H9 (cell line): Measurements from ENCODE around the gene ANKDD1B. TPM values are rescaled to one million over a fixed set of nuclear protein-coding genes. Genes with fewer than 3 reads are reported as not detected.

ENCODE experiments used
- DNase-seq: peaks from one replicate; pipeline ENCODE4 v3.0.0-alpha.2; 2017
- H2AFZ ChIP-seq: one replicate; pipeline ENCODE4 v1.6.1; 2013; ENCODE audit warnings: mild to moderate bottlenecking, low read length, control low read depth, moderate library complexity
- H2AK5ac ChIP-seq: 2 replicates; pipeline ENCODE4 v1.6.1; 2013; ENCODE audit warnings: low read length, control low read depth, mixed read lengths; ENCODE audit not compliant: insufficient read length
- H2BK120ac ChIP-seq: one replicate; pipeline ENCODE4 v1.6.1; 2013; ENCODE audit warnings: low read depth, mild to moderate bottlenecking, low read length, control low read depth, inconsistent platforms; ENCODE audit not compliant: poor library complexity, severe bottlenecking
- H2BK12ac ChIP-seq: 2 replicates; pipeline ENCODE4 v1.6.1; 2013; ENCODE audit warnings: low read length, control low read depth, mixed read lengths, low read depth; ENCODE audit not compliant: insufficient read length
- H2BK15ac ChIP-seq: 2 replicates; pipeline ENCODE4 v1.6.1; 2013; ENCODE audit warnings: low read depth, low read length, control low read depth
- H2BK20ac ChIP-seq: one replicate; pipeline ENCODE4 v1.6.1; 2013; ENCODE audit warnings: low read depth, mild to moderate bottlenecking, low read length, control low read depth, inconsistent platforms; ENCODE audit not compliant: poor library complexity, severe bottlenecking
- H2BK5ac ChIP-seq: 2 replicates; pipeline ENCODE4 v1.6.1; 2013; ENCODE audit warnings: low read length, control low read depth, mixed read lengths; ENCODE audit not compliant: insufficient read length
- H3K14ac ChIP-seq: 2 replicates; pipeline ENCODE4 v1.6.1; 2013; ENCODE audit warnings: low read length, control low read depth; ENCODE audit not compliant: insufficient read depth
- H3K18ac ChIP-seq: 2 replicates; pipeline ENCODE4 v1.6.1; 2013; ENCODE audit warnings: low read depth, mild to moderate bottlenecking, mixed read lengths, low read length, control low read depth; ENCODE audit not compliant: insufficient read length
- H3K23ac ChIP-seq: 2 replicates; pipeline ENCODE4 v1.6.1; 2013; ENCODE audit warnings: low read length, control low read depth, mixed read lengths, low read depth; ENCODE audit not compliant: insufficient read length
- H3K23me2 ChIP-seq: 2 replicates; pipeline ENCODE4 v1.6.1; 2013; ENCODE audit warnings: low read depth, mild to moderate bottlenecking, mixed read lengths, low read length, control low read depth; ENCODE audit not compliant: insufficient read length, poor library complexity, severe bottlenecking
- H3K27ac ChIP-seq: 2 replicates; pipeline ENCODE4 v1.5.1; 2013; ENCODE audit warnings: low read length, control low read depth, mixed read lengths, low read depth; ENCODE audit not compliant: insufficient read length
- H3K27me3 ChIP-seq: 2 replicates; pipeline ENCODE4 v1.6.1; 2013; ENCODE audit warnings: low read length, control low read depth, inconsistent platforms; ENCODE audit not compliant: insufficient read depth
- H3K4ac ChIP-seq: 2 replicates; pipeline ENCODE4 v1.6.1; 2013; ENCODE audit warnings: low read depth, mild to moderate bottlenecking, control low read depth, inconsistent platforms, low read length, moderate library complexity
- H3K4me1 ChIP-seq: 2 replicates; pipeline ENCODE4 v1.6.1; 2013; ENCODE audit warnings: low read length, control low read depth, inconsistent platforms; ENCODE audit not compliant: insufficient read depth
- H3K4me2 ChIP-seq: 2 replicates; pipeline ENCODE4 v1.6.1; 2013; ENCODE audit warnings: low read length, control low read depth, mixed read lengths; ENCODE audit not compliant: insufficient read length, insufficient read depth
- H3K56ac ChIP-seq: 2 replicates; pipeline ENCODE4 v1.6.1; 2013; ENCODE audit warnings: low read depth, mild to moderate bottlenecking, mixed read lengths, low read length, control low read depth; ENCODE audit not compliant: insufficient read length
- H3K79me1 ChIP-seq: 2 replicates; pipeline ENCODE4 v1.6.1; 2013; ENCODE audit warnings: low read depth, mild to moderate bottlenecking, moderate library complexity, low read length, control low read depth, inconsistent platforms; ENCODE audit not compliant: insufficient read depth, poor library complexity, severe bottlenecking
- H3K79me2 ChIP-seq: 2 replicates; pipeline ENCODE4 v1.6.1; 2013; ENCODE audit warnings: low read length, control low read depth, inconsistent platforms; ENCODE audit not compliant: insufficient read depth
- H3K9ac ChIP-seq: 2 replicates; pipeline ENCODE4 v1.6.1; 2013; ENCODE audit warnings: low read length, control low read depth, mixed read lengths; ENCODE audit not compliant: insufficient read length; ENCODE audit errors: extremely low read depth
- H3K9me3 ChIP-seq: one replicate; pipeline ENCODE4 v1.6.1; 2013; ENCODE audit warnings: low read depth, low read length, inconsistent platforms; ENCODE audit not compliant: control insufficient read depth
- H3T11ph ChIP-seq: one replicate; pipeline ENCODE4 v1.6.1; 2013; ENCODE audit warnings: mild to moderate bottlenecking, low read length, control low read depth, inconsistent platforms
- H4K20me1 ChIP-seq: one replicate; pipeline ENCODE4 v1.6.1; 2013; ENCODE audit not compliant: control insufficient read depth, insufficient read length, insufficient read depth
- H4K5ac ChIP-seq: 2 replicates; pipeline ENCODE4 v1.6.1; 2013; ENCODE audit warnings: low read depth, mild to moderate bottlenecking, mixed read lengths, low read length, control low read depth; ENCODE audit not compliant: insufficient read length
- H4K8ac ChIP-seq: replicated peaks from 2 replicates; pipeline ENCODE4 v1.6.1; 2013; ENCODE audit warnings: low read length, control low read depth, mixed read lengths, low read depth; ENCODE audit not compliant: insufficient read length
- H4K91ac ChIP-seq: 2 replicates; pipeline ENCODE4 v1.6.1; 2013; ENCODE audit warnings: low read depth, mild to moderate bottlenecking, moderate library complexity, mixed read lengths, low read length, control low read depth; ENCODE audit not compliant: insufficient read length
- H3K27ac Mint-ChIP-seq, 3 experiments: 2 replicates in 2 of 3; 3 replicates in 1 of 3; pipeline ENCODE4 v1.8.0; 2020 to 2021; ENCODE audit warnings: mixed read lengths in 3 of 3, mild to moderate bottlenecking in 1 of 3, moderate library complexity in 1 of 3
- H3K27me3 Mint-ChIP-seq: 2 replicates; pipeline ENCODE4 v1.8.0; 2021; ENCODE audit warnings: low read depth, mild to moderate bottlenecking, moderate library complexity, mixed read lengths
- H3K36me3 Mint-ChIP-seq, 3 experiments: 2 replicates in 2 of 3; 3 replicates in 1 of 3; pipeline ENCODE4 v1.8.0; 2020 to 2021; ENCODE audit warnings: low read depth in 3 of 3, mixed read lengths in 3 of 3; ENCODE audit not compliant: insufficient read depth in 1 of 3
- H3K4me1 Mint-ChIP-seq, 2 experiments: 2 replicates each; pipeline ENCODE4 v1.8.0; 2020; ENCODE audit warnings: mixed read lengths in 2 of 2
- H3K4me3 Mint-ChIP-seq, 2 experiments: 2 replicates in 1 of 2; 3 replicates in 1 of 2; pipeline ENCODE4 v1.8.0; 2020 to 2021; ENCODE audit warnings: mild to moderate bottlenecking in 2 of 2, mixed read lengths in 2 of 2, moderate library complexity in 1 of 2
- H3K9me3 Mint-ChIP-seq, 2 experiments: 2 replicates in 1 of 2; 3 replicates in 1 of 2; pipeline ENCODE4 v1.8.0; 2020; ENCODE audit warnings: mild to moderate bottlenecking in 2 of 2, mixed read lengths in 2 of 2, moderate library complexity in 1 of 2
- CTCF ChIP-seq: fragments of 200-600 bp; sonication (generic); conservative IDR thresholded peaks from 3 replicates; pipeline ENCODE4 v1.8.0; 2021; ENCODE audit warnings: antibody characterized with exemption, mild to moderate bottlenecking
- WGBS: extraction: QIAGEN DNeasy Blood & Tissue Kit; methylation state at CpG from one replicate; pipeline ENCODE4 v1.1.7; 2013; ENCODE audit warnings: missing lambda C conversion rate, low lambda C conversion rate, mixed read lengths; ENCODE audit not compliant: insufficient read length; ENCODE audit errors: extremely low coverage; 5-methylcytosine and 5-hydroxymethylcytosine counted together
- total RNA-seq: library from RNA; stranded (reverse); gene quantifications from 2 replicates; pipeline ENCODE4 v1.2.1, GENCODE V29; 2021

ANKDD1B gene
- total RNA-seq, 1 experiment from 2014 or later, result 0.33 TPM

- Histone ChIP-seq H3K27ac (no peak overlapping the region), H4K5ac (no peak overlapping the region), H3K79me2 (no peaks in the 10 kb centered on the region; the same call in 1 of the 2 replicates), H3K23ac (no peak overlapping the region), H4K20me1 (no peaks in the 10 kb centered on the region), H2BK12ac (no peak overlapping the region), H3K79me1 (no peaks in the 10 kb centered on the region), H2AFZ (no peak overlapping the region), H3K4me2 (no peak overlapping the region), H3K4me1 (no peaks in the 10 kb centered on the region), H3K9me3 (no peaks in the 10 kb centered on the region), H2BK20ac (no peak overlapping the region), H4K8ac (no peak overlapping the region), H2BK120ac (no peak overlapping the region), H3K18ac (no peak overlapping the region), H2BK15ac (no peak overlapping the region), H3K14ac (no peak overlapping the region), H3K4ac (no peak overlapping the region), H3T11ph (no peak overlapping the region), H4K91ac (no peak overlapping the region), H3K56ac (no peak overlapping the region), H2AK5ac (no peak overlapping the region), H2BK5ac (no peak overlapping the region), H3K27me3 (no peaks in the 10 kb centered on the region), H3K23me2 (peaks cover 7% of the 10 kb centered on the region), H3K9ac (no peak overlapping the region)
- H3K36me3 Mint-ChIP-seq, result no peaks in the 10 kb centered on the region
- peaks cover 16 to 20% of the 10 kb centered on the region in 2 experiments for H3K4me1 Mint-ChIP-seq
- 0 out of 2 replicates have a peak, but pooled peaks cover 3% of the 10 kb centered on the region for H3K27me3 Mint-ChIP-seq
- TF ChIP-seq CTCF, result no peak
- H3K27ac Mint-ChIP-seq, result no peak overlapping the region; a peak in 1 of 7 replicates
- H3K9me3 Mint-ChIP-seq, result no peaks in the 10 kb centered on the region; a peak in 1 of 5 replicates
- H3K4me3 Mint-ChIP-seq, result no peak overlapping the region
- no peak for DNase-seq
- WGBS, result no CpG with 5 or more reads among the region's 4 CpGs
Measured at GRCh38 chr5:75616371-75616881, 5.2 kb downstream of the ANKDD1B start.
